NCI-H460 (cell line): ENCODE measurements around the gene CLDN20. TPM values are rescaled to one million over a fixed set of nuclear protein-coding genes. Genes with fewer than 3 reads are reported as not detected.
"Not testable (repeated sequence)": the region's sequence is repeated elsewhere in the genome, so short reads cannot be mapped to it uniquely, and the experiment has no call there.

Source experiments
- DNase-seq: peaks from one replicate; pipeline ENCODE4 v3.0.0-alpha.2; 2016; ENCODE audit warnings: low read depth; ENCODE audit errors: extremely low read depth
- polyA plus RNA-seq: library from polyadenylated mRNA; depleted of rRNA; stranded (reverse); fragments of >200 nt; gene quantifications from 2 replicates; pipeline ENCODE4 v1.2.3, GENCODE V29; 2014; cell fraction: nucleus; rRNA removed
- total RNA-seq: library from RNA; depleted of rRNA; stranded (reverse); fragments of >200 nt; shearing (Covaris generic); gene quantifications from 2 replicates; pipeline ENCODE4 v1.2.3, GENCODE V29; 2014; rRNA removed

The CLDN20 gene
- total RNA-seq: not detected in 2 replicates
- not detected in 2 replicates for polyA plus RNA-seq

- no peak for DNase-seq
Observed at GRCh38 chr6:155263373-155264063, at the start of gene CLDN20. TSS of gene CLDN20 (plus strand) at chr6:155264013. CDS start at chr6:155275720, 11,707 bp downstream.

- DNase-seq: no peak
Observed at GRCh38 chr6:155215906-155216305, 47.9 kb upstream of the CLDN20 start.

GRCh38 chr6:155216312-155217046 is 47.3 kb upstream of the CLDN20 start:
- no peak for DNase-seq

- not testable (repeated sequence) for DNase-seq
Observed at GRCh38 chr6:155218711-155219110, 45.1 kb upstream of the CLDN20 start.

GRCh38 chr6:155219299-155219698 is 44.5 kb upstream of the CLDN20 start:
- no peak for DNase-seq

- DNase-seq: no peak
Observed at GRCh38 chr6:155219858-155220301, 43.9 kb upstream of the CLDN20 start.

- DNase-seq: no peak
Observed at GRCh38 chr6:155221086-155221485, 42.7 kb upstream of the CLDN20 start.

- DNase-seq: no peak
Observed at GRCh38 chr6:155222506-155222905, 41.3 kb upstream of the CLDN20 start.

- DNase-seq: peak; percentile 20
Observed at GRCh38 chr6:155223646-155224451, 40.0 kb upstream of the CLDN20 start.

GRCh38 chr6:155224618-155225017 is 39.2 kb upstream of the CLDN20 start:
- no peak for DNase-seq

- no peak for DNase-seq
Observed at GRCh38 chr6:155227046-155227445, 36.8 kb upstream of the CLDN20 start.

- no peak for DNase-seq
Observed at GRCh38 chr6:155228546-155229166, 35.2 kb upstream of the CLDN20 start.

- DNase-seq: not testable (repeated sequence)
Observed at GRCh38 chr6:155230975-155231374, 32.8 kb upstream of the CLDN20 start.

GRCh38 chr6:155232848-155233247 is 31.0 kb upstream of the CLDN20 start:
- no peak for DNase-seq

GRCh38 chr6:155234167-155234566 is 29.6 kb upstream of the CLDN20 start:
- DNase-seq: no peak

- no peak for DNase-seq
Observed at GRCh38 chr6:155234687-155235086, 29.1 kb upstream of the CLDN20 start.

- no peak for DNase-seq
Observed at GRCh38 chr6:155235087-155235486, 28.7 kb upstream of the CLDN20 start.

- DNase-seq: no peak
Observed at GRCh38 chr6:155237613-155238012, 26.2 kb upstream of the CLDN20 start.

- no peak for DNase-seq
Observed at GRCh38 chr6:155240905-155241600, 22.8 kb upstream of the CLDN20 start.

GRCh38 chr6:155241966-155242365 is 21.8 kb upstream of the CLDN20 start:
- DNase-seq: no peak
